Mesenchymal stem cell (in vitro differentiated cells and primary cell): ENCODE measurements around the gene RPS27L.

Experiments used
- DNase-seq: peaks from one replicate; pipeline ENCODE4 v3.0.0-alpha.2; 2013
- H2AFZ ChIP-seq: one replicate; pipeline ENCODE4 v1.6.1; 2013; ENCODE audit warnings: low read depth, mild to moderate bottlenecking, control low read depth, inconsistent platforms, low read length, moderate library complexity
- H2AK5ac ChIP-seq: 2 replicates; pipeline ENCODE4 v1.6.1; 2013; ENCODE audit warnings: low read length, moderate library complexity, mild to moderate bottlenecking, inconsistent platforms; ENCODE audit not compliant: severe bottlenecking
- H2BK120ac ChIP-seq: one replicate; pipeline ENCODE4 v1.6.1; 2013; ENCODE audit warnings: low read depth, mild to moderate bottlenecking, inconsistent platforms, low read length, moderate library complexity
- H2BK12ac ChIP-seq, 2 experiments: one replicate each; pipeline ENCODE4 v1.6.1; 2013; ENCODE audit warnings: inconsistent platforms in 2 of 2, low read length in 2 of 2, mild to moderate bottlenecking in 2 of 2, moderate library complexity in 2 of 2, control low read depth in 1 of 2
- H2BK15ac ChIP-seq: one replicate; pipeline ENCODE4 v1.6.1; 2013; ENCODE audit warnings: mild to moderate bottlenecking, low read depth, inconsistent platforms; ENCODE audit not compliant: poor library complexity, severe bottlenecking
- H2BK5ac ChIP-seq: 2 replicates; pipeline ENCODE4 v1.6.1; 2013; ENCODE audit warnings: low read depth, mild to moderate bottlenecking, low read length, control low read depth, inconsistent platforms; ENCODE audit not compliant: poor library complexity, severe bottlenecking
- H3K14ac ChIP-seq, 2 experiments: one replicate each; pipeline ENCODE4 v1.6.1; 2013; ENCODE audit warnings: inconsistent platforms in 2 of 2, low read length in 2 of 2, control low read depth in 1 of 2, mild to moderate bottlenecking in 1 of 2, moderate library complexity in 1 of 2
- H3K18ac ChIP-seq, 2 experiments: one replicate each; pipeline ENCODE4 v1.6.1; 2013; ENCODE audit warnings: inconsistent platforms in 2 of 2, low read length in 2 of 2, control low read depth in 1 of 2, low read depth in 1 of 2, mild to moderate bottlenecking in 1 of 2
- H3K23ac ChIP-seq, 2 experiments: one replicate each; pipeline ENCODE4 v1.6.1; 2013; ENCODE audit warnings: inconsistent platforms in 2 of 2, low read length in 2 of 2, mild to moderate bottlenecking in 2 of 2, moderate library complexity in 2 of 2, control low read depth in 1 of 2
- H3K27ac ChIP-seq: 2 replicates; pipeline ENCODE4 v1.5.1; 2013; ENCODE audit warnings: mild to moderate bottlenecking, moderate library complexity, low read length, control low read depth, inconsistent platforms; ENCODE audit not compliant: poor library complexity, severe bottlenecking
- H3K27me3 ChIP-seq, 2 experiments: 2 replicates each; pipeline versions ENCODE4 v1.6.1 to v1.7.0; 2013; ENCODE audit warnings: low read length in 2 of 2, mild to moderate bottlenecking in 2 of 2, moderate library complexity in 2 of 2, control low read depth in 1 of 2, inconsistent platforms in 1 of 2; ENCODE audit not compliant: control insufficient read depth in 1 of 2, insufficient read depth in 1 of 2
- H3K36me3 ChIP-seq, 2 experiments: 2 replicates each; pipeline versions ENCODE4 v1.6.1 to v1.7.0; 2013; ENCODE audit warnings: low read length in 2 of 2, control low read depth in 1 of 2, inconsistent platforms in 1 of 2, low read depth in 1 of 2, mild to moderate bottlenecking in 1 of 2; ENCODE audit not compliant: insufficient read depth in 2 of 2, control insufficient read depth in 1 of 2
- H3K4ac ChIP-seq, 2 experiments: one replicate each; pipeline ENCODE4 v1.6.1; 2013; ENCODE audit warnings: inconsistent platforms in 2 of 2, low read length in 2 of 2, mild to moderate bottlenecking in 2 of 2, moderate library complexity in 2 of 2, control low read depth in 1 of 2, low read depth in 1 of 2
- H3K4me1 ChIP-seq: 2 replicates; pipeline ENCODE4 v1.6.1; 2013; ENCODE audit warnings: low read depth, low read length, control low read depth; ENCODE audit not compliant: control insufficient read depth, insufficient read depth
- H3K4me2 ChIP-seq: 2 replicates; pipeline ENCODE4 v1.6.1; 2013; ENCODE audit warnings: low read length, mild to moderate bottlenecking, inconsistent platforms; ENCODE audit not compliant: poor library complexity, severe bottlenecking
- H3K4me3 ChIP-seq, 2 experiments: 2 replicates each; pipeline versions ENCODE4 v1.5.1 to v1.7.0; 2013; ENCODE audit warnings: low read length in 2 of 2, mild to moderate bottlenecking in 2 of 2, control low read depth in 1 of 2, low read depth in 1 of 2; ENCODE audit not compliant: insufficient read depth in 1 of 2
- H3K79me1 ChIP-seq: replicated peaks from 2 replicates; pipeline ENCODE4 v1.6.1; 2013; ENCODE audit warnings: mild to moderate bottlenecking, control low read depth, low read length, inconsistent platforms; ENCODE audit not compliant: poor library complexity, severe bottlenecking
- H3K9ac ChIP-seq: 2 replicates; pipeline ENCODE4 v1.7.0; 2013; ENCODE audit warnings: mild to moderate bottlenecking, low read length, moderate library complexity
- H3K9me3 ChIP-seq: 2 replicates; pipeline ENCODE4 v1.7.0; 2013; ENCODE audit warnings: mild to moderate bottlenecking, low read length; ENCODE audit not compliant: control insufficient read depth
- H4K8ac ChIP-seq: one replicate; pipeline ENCODE4 v1.6.1; 2013; ENCODE audit warnings: inconsistent platforms, mild to moderate bottlenecking, low read length, moderate library complexity
- H4K91ac ChIP-seq: one replicate; pipeline ENCODE4 v1.6.1; 2013; ENCODE audit warnings: mild to moderate bottlenecking, low read length, inconsistent platforms
- WGBS: methylation state at CpG from one replicate; pipeline ENCODE4 v1.1.7; 2013; ENCODE audit warnings: mixed read lengths; 5-methylcytosine and 5-hydroxymethylcytosine counted together

Gene RPS27L

GRCh38 chr15:63186065-63186464 is 28.8 kb upstream of the RPS27L start:
- H2BK15ac ChIP-seq, result no peak overlapping the region
- no peak overlapping the region for H3K4ac ChIP-seq
- H3K4me3 ChIP-seq, result no peak overlapping the region
- H2BK120ac ChIP-seq, result no peak overlapping the region
- peak overlapping the region in 1 of 2 experiments; percentile 9 for H2BK12ac ChIP-seq
- H3K27me3 ChIP-seq, result no peaks in the 10 kb centered on the region
- no peak overlapping the region for H3K14ac ChIP-seq
- WGBS, result 83% methylated on average over 2 of the region's 2 CpGs
- H2BK5ac ChIP-seq, result no peak overlapping the region
- no peak overlapping the region for H4K8ac ChIP-seq
- H3K9me3 ChIP-seq, result no peaks in the 10 kb centered on the region
- peak; percentile 79 for DNase-seq
- H3K4me2 ChIP-seq, result no peak overlapping the region
- H2AK5ac ChIP-seq, result no peak overlapping the region
- H4K91ac ChIP-seq, result no peak overlapping the region
- peaks cover 2% of the 10 kb centered on the region for H3K4me1 ChIP-seq
- H3K23ac ChIP-seq, result no peak overlapping the region
- no peak overlapping the region for H2AFZ ChIP-seq
- no peaks in the 10 kb centered on the region for H3K79me1 ChIP-seq
- H3K18ac ChIP-seq, result no peak overlapping the region
- H3K36me3 ChIP-seq, result no peaks in the 10 kb centered on the region
- no peak overlapping the region for H3K27ac ChIP-seq
- no peak overlapping the region for H3K9ac ChIP-seq

GRCh38 chr15:63185206-63185605 is 27.9 kb upstream of the RPS27L start:
- H3K4ac ChIP-seq, result peak overlapping the region in 1 of 2 experiments; percentile 35
- H3K9ac ChIP-seq, result no peak overlapping the region
- H3K4me3 ChIP-seq, result no peak overlapping the region
- H3K14ac ChIP-seq, result no peak overlapping the region
- no peak overlapping the region for H3K23ac ChIP-seq
- no peak overlapping the region for H2BK15ac ChIP-seq
- peaks cover 2% of the 10 kb centered on the region for H3K4me1 ChIP-seq
- no peak overlapping the region for H2AK5ac ChIP-seq
- no peaks in the 10 kb centered on the region for H3K36me3 ChIP-seq
- H3K27me3 ChIP-seq, result no peaks in the 10 kb centered on the region
- no peaks in the 10 kb centered on the region for H3K79me1 ChIP-seq
- no peak overlapping the region for H4K8ac ChIP-seq
- H3K27ac ChIP-seq, result no peak overlapping the region
- no peak overlapping the region for H3K4me2 ChIP-seq
- H4K91ac ChIP-seq, result no peak overlapping the region
- H2AFZ ChIP-seq, result no peak overlapping the region
- no peak overlapping the region for H2BK120ac ChIP-seq
- DNase-seq, result no peak
- WGBS, result 43% methylated on average over 2 of the region's 2 CpGs
- H3K9me3 ChIP-seq, result no peaks in the 10 kb centered on the region
- no peak overlapping the region for H3K18ac ChIP-seq
- no peak overlapping the region for H2BK5ac ChIP-seq
- H2BK12ac ChIP-seq, result peak overlapping the region in 1 of 2 experiments; percentile 48

- H3K18ac ChIP-seq, result no peak overlapping the region
- DNase-seq, result no peak
Observed at GRCh38 chr15:63181648-63182047, 24.4 kb upstream of the RPS27L start.

GRCh38 chr15:63180746-63181145 is 23.5 kb upstream of the RPS27L start:
- 97% methylated on average over 1 of the region's 2 CpGs for WGBS
- Histone ChIP-seq H2AFZ (no peak overlapping the region), H3K79me1 (no peaks in the 10 kb centered on the region), H4K91ac (no peak overlapping the region), H3K14ac (no peak overlapping the region), H2BK12ac (no peak overlapping the region), H2BK120ac (no peak overlapping the region), H3K27ac (no peak overlapping the region), H3K23ac (no peak overlapping the region), H3K4ac (no peak overlapping the region), H3K9me3 (no peaks in the 10 kb centered on the region), H3K4me3 (no peak overlapping the region), H3K4me2 (no peak overlapping the region), H3K18ac (no peak overlapping the region), H3K9ac (no peak overlapping the region), H2AK5ac (no peak overlapping the region), H3K36me3 (no peaks in the 10 kb centered on the region), H4K8ac (no peak overlapping the region), H2BK15ac (no peak overlapping the region), H3K4me1 (peaks cover 2% of the 10 kb centered on the region), H2BK5ac (no peak overlapping the region), H3K27me3 (no peaks in the 10 kb centered on the region)
- DNase-seq, result no peak

More at GRCh38 chr15:63181648-63182047, 24.4 kb upstream of the RPS27L start:
- H2AFZ ChIP-seq, result no peak overlapping the region
- H3K36me3 ChIP-seq, result no peaks in the 10 kb centered on the region
- H2BK120ac ChIP-seq, result no peak overlapping the region
- H3K79me1 ChIP-seq, result no peaks in the 10 kb centered on the region
- H3K4me2 ChIP-seq, result no peak overlapping the region
- H2BK15ac ChIP-seq, result no peak overlapping the region
- no peak overlapping the region for H3K14ac ChIP-seq
- no peak overlapping the region for H2AK5ac ChIP-seq
- no peak overlapping the region for H2BK12ac ChIP-seq
- no peak overlapping the region for H2BK5ac ChIP-seq
- H4K8ac ChIP-seq, result no peak overlapping the region
- peaks cover 2% of the 10 kb centered on the region for H3K4me1 ChIP-seq
- H3K27ac ChIP-seq, result no peak overlapping the region
- no peak overlapping the region for H3K9ac ChIP-seq
- no peak overlapping the region for H3K23ac ChIP-seq
- no peak overlapping the region for H3K4me3 ChIP-seq
- H4K91ac ChIP-seq, result no peak overlapping the region
- 100% methylated on average over 2 of the region's 2 CpGs for whole genome bisulfite sequencing
- no peak overlapping the region for H3K4ac ChIP-seq
- H3K27me3 ChIP-seq, result no peaks in the 10 kb centered on the region
- H3K9me3 ChIP-seq, result no peaks in the 10 kb centered on the region
